Measurements from ENCODE around the gene CELF2. TPM values are rescaled to one million over a fixed set of nuclear protein-coding genes. Genes with fewer than 3 reads are reported as not detected.

The CELF2 gene
- total RNA-seq, 1 donor from 2014 or later: 134 TPM

DNA sequence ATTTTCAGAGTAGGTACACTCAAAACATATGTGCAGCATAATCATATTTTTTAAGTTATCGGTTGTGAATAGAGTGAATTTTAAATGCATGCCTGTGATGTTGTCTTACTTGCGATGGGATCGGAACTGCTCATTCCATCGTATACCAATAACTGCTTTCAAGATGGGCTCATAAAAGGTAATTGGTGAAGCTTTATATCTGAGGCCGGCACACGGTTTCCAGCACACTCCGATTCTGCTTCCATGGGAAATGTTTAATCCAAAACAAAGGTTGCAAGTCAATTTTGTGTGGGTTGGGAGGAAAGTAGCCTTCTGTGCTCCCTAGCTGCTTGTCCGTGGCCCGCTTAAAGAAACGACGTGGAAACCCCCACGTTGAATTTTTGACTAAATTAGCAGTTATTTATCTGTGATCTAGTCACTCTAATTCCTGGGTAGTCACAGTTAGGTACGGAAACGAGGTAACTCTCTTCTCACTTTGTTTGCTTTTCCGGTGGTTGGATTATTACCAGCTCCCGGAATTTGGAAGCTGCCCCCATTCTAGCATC is 10.1 kb upstream of the CELF2 start:
- H3K27ac Mint-ChIP-seq: no peak overlapping the region
- H3K36me3 Mint-ChIP-seq (ENCODE audit: low read depth): no peaks in the 10 kb centered on the region
- no peak for DNase-seq (ENCODE audit: low spot score)
- H3K4me1 Mint-ChIP-seq (ENCODE audit: low read depth): peaks cover 10% of the 10 kb centered on the region
- intact Hi-C loops (cut with micrococcal nuclease): no loop called here
- H3K4me3 Mint-ChIP-seq (ENCODE audit: low read depth): no peak overlapping the region
- H3K27me3 Mint-ChIP-seq (ENCODE audit: low read depth): peaks cover 63% of the 10 kb centered on the region
- no peaks in the 10 kb centered on the region for H3K9me3 Mint-ChIP-seq

GRCh38 chr10:11009471-11010308 is 8.0 kb upstream of the CELF2 start:
- DNase-seq (ENCODE audit: low spot score): no peak
- no peaks in the 10 kb centered on the region for H3K36me3 Mint-ChIP-seq (ENCODE audit: low read depth)
- no peaks in the 10 kb centered on the region for H3K9me3 Mint-ChIP-seq
- intact Hi-C loops (cut with micrococcal nuclease): no loop called here
- H3K4me3 Mint-ChIP-seq (ENCODE audit: low read depth): no peak overlapping the region
- H3K27me3 Mint-ChIP-seq (ENCODE audit: low read depth): peaks cover 82% of the 10 kb centered on the region
- no peak overlapping the region for H3K27ac Mint-ChIP-seq
- peaks cover 10% of the 10 kb centered on the region for H3K4me1 Mint-ChIP-seq (ENCODE audit: low read depth)

- intact Hi-C loops (cut with micrococcal nuclease): no loop called here
- no peaks in the 10 kb centered on the region for H3K9me3 Mint-ChIP-seq
- H3K27me3 Mint-ChIP-seq (ENCODE audit: low read depth): peaks cover 83% of the 10 kb centered on the region
- peaks cover 10% of the 10 kb centered on the region for H3K4me1 Mint-ChIP-seq (ENCODE audit: low read depth)
- H3K36me3 Mint-ChIP-seq (ENCODE audit: low read depth): no peaks in the 10 kb centered on the region
- no peak for DNase-seq (ENCODE audit: low spot score)
- H3K4me3 Mint-ChIP-seq (ENCODE audit: low read depth): no peak overlapping the region
- H3K27ac Mint-ChIP-seq: no peak overlapping the region
These were observed 7.1 kb upstream of the CELF2 start for GRCh38 chr10:11010582-11010981.

GRCh38 chr10:11011436-11011835 is 6.2 kb upstream of the CELF2 start:
- no peak overlapping the region for H3K27ac Mint-ChIP-seq
- no peak for DNase-seq (ENCODE audit: low spot score)
- no peaks in the 10 kb centered on the region for H3K9me3 Mint-ChIP-seq
- H3K36me3 Mint-ChIP-seq (ENCODE audit: low read depth): no peaks in the 10 kb centered on the region
- peaks cover 79% of the 10 kb centered on the region for H3K27me3 Mint-ChIP-seq (ENCODE audit: low read depth)
- no peak overlapping the region for H3K4me3 Mint-ChIP-seq (ENCODE audit: low read depth)
- intact Hi-C loops (cut with micrococcal nuclease): no loop called here
- H3K4me1 Mint-ChIP-seq (ENCODE audit: low read depth): peaks cover 10% of the 10 kb centered on the region

DNA sequence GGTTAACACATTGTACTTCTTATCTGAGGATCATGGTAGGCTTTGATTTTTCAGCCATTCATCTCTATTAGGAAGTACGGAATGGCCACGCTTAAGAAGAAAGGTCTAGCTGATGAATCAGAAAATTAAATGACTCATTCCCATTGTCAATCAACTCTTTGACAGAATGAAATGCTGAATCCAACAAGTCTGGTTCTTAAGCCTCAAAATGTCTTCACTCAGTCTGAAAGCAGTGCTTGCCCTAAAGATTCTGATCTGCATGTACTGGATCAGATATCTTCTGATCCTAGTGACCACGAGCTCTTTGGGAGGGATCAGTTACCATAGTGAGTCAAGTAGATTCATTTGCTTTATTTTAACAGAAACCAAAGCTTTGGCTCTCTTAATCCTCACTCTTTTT is 5.7 kb upstream of the CELF2 start:
- H3K4me3 Mint-ChIP-seq (ENCODE audit: low read depth): no peak overlapping the region
- peaks cover 10% of the 10 kb centered on the region for H3K4me1 Mint-ChIP-seq (ENCODE audit: low read depth)
- no peaks in the 10 kb centered on the region for H3K9me3 Mint-ChIP-seq
- H3K36me3 Mint-ChIP-seq (ENCODE audit: low read depth): no peaks in the 10 kb centered on the region
- H3K27ac Mint-ChIP-seq: no peak overlapping the region
- no peak for DNase-seq (ENCODE audit: low spot score)
- peaks cover 79% of the 10 kb centered on the region for H3K27me3 Mint-ChIP-seq (ENCODE audit: low read depth)
- intact Hi-C loops (cut with micrococcal nuclease): no loop called here

GRCh38 chr10:11012421-11013295 is 5.0 kb upstream of the CELF2 start:
- intact Hi-C loops (cut with micrococcal nuclease): no loop called here
- no peak overlapping the region for H3K27ac Mint-ChIP-seq
- peaks cover 10% of the 10 kb centered on the region for H3K4me1 Mint-ChIP-seq (ENCODE audit: low read depth)
- H3K36me3 Mint-ChIP-seq (ENCODE audit: low read depth): no peaks in the 10 kb centered on the region
- H3K27me3 Mint-ChIP-seq (ENCODE audit: low read depth): peaks cover 82% of the 10 kb centered on the region
- DNase-seq (ENCODE audit: low spot score): no peak
- no peaks in the 10 kb centered on the region for H3K9me3 Mint-ChIP-seq
- H3K4me3 Mint-ChIP-seq (ENCODE audit: low read depth): no peak overlapping the region

GRCh38 chr10:11013836-11014235 is 3.8 kb upstream of the CELF2 start:
- Mint-ChIP-seq H3K4me3 (ENCODE audit: low read depth) (no peak overlapping the region), H3K27me3 (ENCODE audit: low read depth) (peaks cover 74% of the 10 kb centered on the region), H3K36me3 (ENCODE audit: low read depth) (no peaks in the 10 kb centered on the region), H3K27ac (no peak overlapping the region), H3K9me3 (no peaks in the 10 kb centered on the region), H3K4me1 (ENCODE audit: low read depth) (peaks cover 9% of the 10 kb centered on the region)
- intact Hi-C loops (cut with micrococcal nuclease): no loop called here
- no peak for DNase-seq (ENCODE audit: low spot score)

DNA sequence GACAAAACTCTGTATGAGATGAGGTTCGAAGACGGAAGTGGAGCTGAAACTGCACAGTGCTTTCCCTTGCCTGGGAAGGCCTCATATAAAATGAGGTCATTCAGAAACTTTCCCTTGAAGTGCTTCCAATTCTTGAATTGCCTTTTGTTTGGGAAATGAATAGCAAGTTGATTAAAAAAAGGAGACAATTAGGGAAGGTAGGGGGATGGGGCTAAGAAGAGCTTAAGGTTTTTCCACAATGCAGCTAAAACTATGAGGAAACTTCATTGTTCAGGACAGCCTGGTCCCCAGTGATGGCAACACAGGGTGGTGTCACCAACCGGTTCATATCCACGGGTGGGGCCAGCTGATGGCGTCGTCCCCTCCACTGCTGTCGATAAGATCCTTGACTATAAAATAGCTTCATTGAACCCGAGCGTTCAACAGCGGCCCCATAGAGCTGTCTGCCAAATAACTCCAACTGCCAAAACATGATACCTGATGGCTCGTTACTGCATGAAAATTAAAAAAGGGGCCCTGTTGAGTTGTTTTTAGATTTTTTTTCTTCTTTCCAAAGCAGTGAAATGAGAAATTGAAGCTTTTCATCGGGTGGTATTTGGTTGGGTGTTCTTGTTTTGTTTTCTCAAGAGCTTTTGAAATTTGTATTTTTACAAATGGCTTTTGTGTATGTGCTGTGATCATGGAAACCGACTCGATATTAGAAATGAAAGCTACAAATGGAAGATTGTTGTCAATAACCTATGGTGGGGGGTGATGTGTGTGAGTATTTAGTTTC is 2.8 kb upstream of the CELF2 start:
- Mint-ChIP-seq H3K27me3 (ENCODE audit: low read depth) (peaks cover 78% of the 10 kb centered on the region), H3K27ac (no peak overlapping the region), H3K4me1 (ENCODE audit: low read depth) (peaks cover 10% of the 10 kb centered on the region), H3K36me3 (ENCODE audit: low read depth) (no peaks in the 10 kb centered on the region), H3K4me3 (ENCODE audit: low read depth) (no peak overlapping the region), H3K9me3 (no peaks in the 10 kb centered on the region)
- intact Hi-C loops (cut with micrococcal nuclease): loop anchor here (5.0 kb wide), 2 partner anchors 152 to 257 kb away; no protein-coding TSS in a partner anchor
- no peak for DNase-seq (ENCODE audit: low spot score)

GRCh38 chr10:11015446-11015934 is 2.2 kb upstream of the CELF2 start:
- Mint-ChIP-seq H3K36me3 (ENCODE audit: low read depth) (no peaks in the 10 kb centered on the region), H3K4me1 (ENCODE audit: low read depth) (peaks cover 10% of the 10 kb centered on the region), H3K4me3 (ENCODE audit: low read depth) (no peak overlapping the region), H3K27ac (no peak overlapping the region), H3K27me3 (ENCODE audit: low read depth) (peaks cover 80% of the 10 kb centered on the region), H3K9me3 (no peaks in the 10 kb centered on the region)
- no peak for DNase-seq (ENCODE audit: low spot score)
- intact Hi-C loops (cut with micrococcal nuclease): loop anchor here (5.0 kb wide), 2 partner anchors 152 to 257 kb away; no protein-coding TSS in a partner anchor

- Mint-ChIP-seq H3K27ac (no peak overlapping the region), H3K27me3 (ENCODE audit: low read depth) (peaks cover 82% of the 10 kb centered on the region), H3K4me1 (ENCODE audit: low read depth) (peaks cover 10% of the 10 kb centered on the region), H3K4me3 (ENCODE audit: low read depth) (peak overlapping the region; percentile 57), H3K36me3 (ENCODE audit: low read depth) (no peaks in the 10 kb centered on the region), H3K9me3 (no peaks in the 10 kb centered on the region)
- intact Hi-C loops (cut with micrococcal nuclease): loop anchor here (5.0 kb wide), 2 partner anchors 150 to 255 kb away; no protein-coding TSS in a partner anchor
- DNase-seq (ENCODE audit: low spot score): no peak
These were observed 587 bp upstream of the CELF2 start for GRCh38 chr10:11017000-11017569.

DNA sequence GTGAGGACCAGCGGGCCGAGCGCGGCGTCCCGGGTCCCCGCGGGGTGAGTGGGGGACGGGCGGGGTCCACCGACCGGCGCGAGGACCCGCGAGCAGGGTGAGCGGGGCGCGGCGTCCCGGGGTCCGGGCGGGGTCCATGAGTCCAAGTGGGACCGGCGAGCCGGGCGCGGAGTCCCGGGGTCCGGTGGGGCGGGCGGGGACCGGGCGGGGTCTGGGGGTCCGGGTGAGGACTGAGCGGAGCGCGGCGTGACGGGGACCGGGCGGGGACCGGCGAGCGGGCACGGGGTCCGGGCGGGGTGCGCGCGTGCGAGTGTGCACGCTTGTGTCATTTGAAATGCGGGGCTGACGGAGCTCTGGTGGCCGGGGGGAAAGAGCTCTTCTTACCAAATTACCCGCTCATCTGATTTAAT is 765 bp downstream of the CELF2 start:
- H3K4me1 Mint-ChIP-seq (ENCODE audit: low read depth): peaks cover 9% of the 10 kb centered on the region
- H3K4me3 Mint-ChIP-seq (ENCODE audit: low read depth): peak overlapping the region; percentile 51
- intact Hi-C loops (cut with micrococcal nuclease): loop anchor here (5.0 kb wide), 2 partner anchors 149 to 254 kb away; no protein-coding TSS in a partner anchor
- no peak overlapping the region for H3K27ac Mint-ChIP-seq
- peaks cover 81% of the 10 kb centered on the region for H3K27me3 Mint-ChIP-seq (ENCODE audit: low read depth)
- H3K36me3 Mint-ChIP-seq (ENCODE audit: low read depth): no peaks in the 10 kb centered on the region
- DNase-seq (ENCODE audit: low spot score): no peak
- no peaks in the 10 kb centered on the region for H3K9me3 Mint-ChIP-seq
